ENCODE data around the gene CACNA2D2. TPM values are rescaled to one million over a fixed set of nuclear protein-coding genes. Genes with fewer than 3 reads are reported as not detected.

Gene CACNA2D2
- total RNA-seq, 2 experiments from 2014 or later, result 0.78 to 0.95 TPM

DNA sequence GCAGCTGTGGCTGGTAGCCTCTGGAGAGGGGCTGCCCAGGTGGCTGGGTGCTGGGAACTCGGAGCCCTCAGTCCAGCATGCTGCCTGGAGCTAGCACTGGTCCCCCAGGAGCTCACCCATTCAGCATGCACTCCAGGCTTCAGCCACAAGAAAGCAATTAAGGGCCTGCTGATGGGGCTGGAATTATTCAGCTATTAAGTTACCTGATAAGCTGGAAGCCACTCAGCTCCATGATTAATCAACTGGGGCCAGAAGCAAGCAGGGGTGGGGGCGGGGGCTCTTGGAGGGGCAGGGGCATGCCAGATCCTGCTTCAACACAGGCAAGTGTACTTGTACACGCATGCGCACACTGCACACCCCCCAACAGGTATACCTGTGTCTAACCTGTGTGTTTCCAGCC is 122.1 kb downstream of the CACNA2D2 start:
- no peaks in the 10 kb centered on the region for H3K9me3 Mint-ChIP-seq (ENCODE audit: insufficient read depth)
- ChIA-PET POLR2A (no interaction called here), CTCF (no interaction called here)
- no peak for DNase-seq
- no peaks in the 10 kb centered on the region for H3K4me1 Mint-ChIP-seq (ENCODE audit: low read depth)
- ATAC-seq, result no peak
- no peak overlapping the region for H3K27ac Mint-ChIP-seq
- H3K36me3 Mint-ChIP-seq (ENCODE audit: low read depth), result no peaks in the 10 kb centered on the region
- H3K27me3 Mint-ChIP-seq (ENCODE audit: low read depth), result no peaks in the 10 kb centered on the region
- no peak overlapping the region for H3K4me3 Mint-ChIP-seq

DNA sequence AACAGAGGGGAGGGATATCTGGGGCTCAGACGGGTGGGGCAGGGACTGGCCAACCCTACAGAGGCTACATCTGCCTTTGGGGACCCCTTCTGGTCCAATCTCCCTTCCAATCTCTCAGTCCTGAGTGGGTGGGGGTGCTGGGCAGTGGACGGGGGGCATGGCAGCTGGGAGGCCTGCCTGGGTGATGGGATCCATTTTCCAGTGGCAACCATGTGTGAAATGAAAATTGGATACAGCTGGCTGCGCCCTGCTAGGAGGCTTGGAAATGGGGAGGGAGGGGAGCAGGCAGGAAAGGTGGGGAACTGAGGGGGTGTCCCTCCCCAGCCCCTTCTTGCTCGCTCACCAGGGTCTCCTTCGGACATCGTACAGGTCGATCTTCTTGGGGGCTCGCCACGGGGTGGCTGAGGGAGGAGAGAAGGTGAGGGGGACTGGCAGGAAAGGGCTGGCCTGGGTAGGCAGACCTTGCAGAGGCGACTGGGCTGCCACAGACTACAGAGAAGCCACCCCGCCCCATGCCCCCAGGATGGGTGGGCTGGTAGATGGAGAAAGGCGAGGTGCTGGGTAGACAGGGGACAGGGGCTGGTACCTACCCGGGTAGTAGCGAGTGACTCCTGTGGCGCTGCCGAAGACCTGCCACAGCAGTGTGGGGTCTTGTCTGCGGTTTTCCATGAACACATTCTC is 122.9 kb downstream of the CACNA2D2 start:
- Mint-ChIP-seq H3K4me1 (ENCODE audit: low read depth) (no peaks in the 10 kb centered on the region), H3K9me3 (ENCODE audit: insufficient read depth) (no peaks in the 10 kb centered on the region), H3K27ac (no peak overlapping the region), H3K4me3 (no peak overlapping the region), H3K36me3 (ENCODE audit: low read depth) (no peaks in the 10 kb centered on the region), H3K27me3 (ENCODE audit: low read depth) (no peaks in the 10 kb centered on the region)
- CTCF ChIA-PET, result no interaction called here
- DNase-seq (no peak), ATAC-seq (no peak)
- POLR2A ChIA-PET, result interaction anchor here (0.7 kb wide), 1 partner anchor 8 kb away, joined by 4 read pairs; no protein-coding TSS in a partner anchor

DNA sequence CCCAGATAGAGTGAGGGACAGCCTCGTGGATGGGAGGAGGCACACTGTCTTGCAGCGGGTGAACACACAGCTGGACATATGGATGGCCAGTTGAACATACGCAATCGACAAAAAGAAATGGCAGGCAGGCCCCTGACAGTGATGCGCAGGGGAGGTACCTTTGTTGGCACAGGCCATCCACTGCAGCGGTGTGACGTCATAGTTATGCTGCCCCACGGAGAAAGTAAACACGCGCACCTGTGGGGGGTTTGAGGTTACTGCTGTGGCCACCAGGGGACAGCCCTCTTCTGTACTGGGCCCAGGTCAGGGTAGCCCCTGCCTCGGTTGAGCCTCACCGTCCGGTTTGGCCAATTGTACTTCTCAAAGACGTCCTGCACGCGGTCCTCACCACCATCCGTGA is 124.7 kb downstream of the CACNA2D2 start:
- ChIA-PET CTCF (no interaction called here), POLR2A (no interaction called here)
- H3K9me3 Mint-ChIP-seq (ENCODE audit: insufficient read depth), result no peaks in the 10 kb centered on the region
- no peaks in the 10 kb centered on the region for H3K27me3 Mint-ChIP-seq (ENCODE audit: low read depth)
- H3K4me3 Mint-ChIP-seq, result no peak overlapping the region
- H3K4me1 Mint-ChIP-seq (ENCODE audit: low read depth), result no peaks in the 10 kb centered on the region
- H3K27ac Mint-ChIP-seq, result no peak overlapping the region
- DNase-seq (no peak), ATAC-seq (no peak)
- no peaks in the 10 kb centered on the region for H3K36me3 Mint-ChIP-seq (ENCODE audit: low read depth)

DNA sequence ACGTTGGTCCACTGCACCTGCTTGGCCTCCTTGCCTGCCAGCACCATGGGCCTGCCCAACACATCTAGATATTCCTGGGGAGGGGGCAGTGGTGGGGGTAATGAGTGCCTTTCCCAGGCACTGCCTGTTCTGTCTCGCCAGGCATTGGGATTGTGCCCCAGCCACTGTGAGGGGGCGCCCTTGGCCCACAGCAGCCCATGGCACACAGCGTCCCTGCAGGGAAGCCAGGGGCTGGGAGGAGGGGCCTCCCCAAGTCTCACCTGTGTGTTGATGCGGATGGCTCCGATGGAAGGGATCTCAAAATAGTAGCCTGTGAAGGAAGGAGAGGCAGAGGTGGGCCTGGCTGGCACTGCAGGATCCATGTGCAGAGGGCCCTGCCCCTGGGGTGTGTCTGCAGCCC is 125.4 kb downstream of the CACNA2D2 start:
- H3K4me3 Mint-ChIP-seq, result no peak overlapping the region
- DNase-seq, result no peak
- ChIA-PET CTCF (no interaction called here), POLR2A (no interaction called here)
- ATAC-seq, result no peak
- no peaks in the 10 kb centered on the region for H3K36me3 Mint-ChIP-seq (ENCODE audit: low read depth)
- no peak overlapping the region for H3K27ac Mint-ChIP-seq
- H3K27me3 Mint-ChIP-seq (ENCODE audit: low read depth), result no peaks in the 10 kb centered on the region
- H3K4me1 Mint-ChIP-seq (ENCODE audit: low read depth), result no peaks in the 10 kb centered on the region
- H3K9me3 Mint-ChIP-seq (ENCODE audit: insufficient read depth), result no peaks in the 10 kb centered on the region

DNA sequence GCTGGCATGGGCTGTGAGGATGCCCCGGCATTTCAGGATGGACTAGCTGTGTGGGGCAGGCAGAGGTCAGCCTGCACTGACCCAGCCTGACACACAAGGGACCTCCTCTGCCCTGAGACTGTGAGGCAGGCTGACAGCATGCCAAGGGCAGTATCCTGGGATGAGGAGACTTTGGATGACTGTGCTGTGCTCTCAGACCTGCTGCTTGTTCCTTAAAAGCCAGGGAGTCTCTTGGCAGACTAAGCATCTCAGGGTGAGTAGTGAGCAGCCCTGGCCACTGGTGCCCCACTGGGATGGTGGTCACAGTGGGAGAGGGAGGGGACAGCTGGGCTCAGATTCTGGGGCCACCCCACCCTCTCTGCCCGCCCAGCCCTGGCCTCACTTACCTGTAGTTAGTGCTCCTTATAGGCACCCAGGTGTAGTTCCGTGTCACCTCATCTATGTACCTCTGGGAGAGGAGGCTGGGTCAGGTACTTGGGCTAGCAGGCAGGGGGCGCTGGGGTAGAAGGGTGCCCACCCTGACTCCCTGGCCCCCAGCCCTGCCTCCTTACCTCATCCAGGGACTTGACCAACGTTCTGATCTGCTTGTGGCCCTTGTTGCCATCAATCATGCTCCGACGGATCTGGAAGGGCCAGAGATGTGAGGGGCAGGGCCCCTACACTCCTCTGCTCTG is 128.0 kb downstream of the CACNA2D2 start:
- Mint-ChIP-seq H3K4me1 (ENCODE audit: low read depth) (no peaks in the 10 kb centered on the region), H3K36me3 (ENCODE audit: low read depth) (no peaks in the 10 kb centered on the region), H3K27me3 (ENCODE audit: low read depth) (no peaks in the 10 kb centered on the region), H3K9me3 (ENCODE audit: insufficient read depth) (no peaks in the 10 kb centered on the region), H3K27ac (no peak overlapping the region), H3K4me3 (no peak overlapping the region)
- POLR2A ChIA-PET, result interaction anchor here (1.1 to 1.3 kb wide), 2 partner anchors 10 to 18 kb away, joined by 3 read pairs; no protein-coding TSS in a partner anchor
- CTCF ChIA-PET, result no interaction called here
- no peak for DNase-seq
- ATAC-seq, result peak; percentile 30

DNA sequence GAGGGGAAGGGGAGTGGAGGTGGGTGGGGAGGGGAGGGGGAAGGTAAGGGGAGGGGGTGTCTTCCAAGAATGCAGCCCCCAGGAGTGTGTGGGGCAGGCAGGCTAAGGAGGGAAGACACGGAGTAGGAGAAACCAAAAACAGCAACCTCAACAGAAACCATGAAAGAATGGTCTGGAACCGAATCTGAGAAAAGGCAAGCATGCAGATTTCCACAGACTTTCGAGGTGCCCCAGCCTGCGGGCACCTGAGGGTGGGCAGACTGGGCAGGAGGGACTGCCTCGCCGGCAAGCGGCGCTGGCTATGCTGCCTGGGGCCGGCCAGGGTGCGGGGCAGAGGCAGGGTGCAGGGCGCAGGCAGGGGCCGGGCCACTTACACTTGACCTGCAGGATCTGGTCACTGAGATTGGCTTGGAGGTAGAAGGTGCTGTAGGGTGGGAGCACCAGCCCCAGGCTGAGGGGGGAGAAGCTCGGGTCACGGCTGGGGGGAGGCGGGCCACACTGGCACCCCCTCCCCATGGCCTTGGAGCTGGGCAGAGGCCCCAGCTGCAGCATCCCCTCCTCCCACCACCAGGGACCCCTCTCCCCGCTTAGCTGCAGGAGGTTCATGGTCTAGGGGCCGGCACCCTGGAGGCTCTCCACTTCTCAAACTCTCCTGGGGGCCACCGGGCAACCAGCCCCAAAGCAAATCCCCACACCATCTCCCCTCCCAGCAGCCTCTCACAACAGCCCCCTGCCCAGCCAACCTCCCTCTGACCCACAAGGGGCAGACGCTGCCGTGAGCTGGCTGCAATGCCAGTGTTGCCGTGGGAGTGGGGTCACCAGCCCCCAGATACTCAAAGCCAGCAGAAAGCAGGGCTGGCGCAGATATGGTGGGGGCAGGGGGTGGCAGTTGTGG is 128.8 kb downstream of the CACNA2D2 start:
- H3K4me3 Mint-ChIP-seq, result no peak overlapping the region
- no peak overlapping the region for H3K27ac Mint-ChIP-seq
- no peaks in the 10 kb centered on the region for H3K9me3 Mint-ChIP-seq (ENCODE audit: insufficient read depth)
- ATAC-seq (peak; percentile 7), DNase-seq (no peak)
- POLR2A ChIA-PET, result interaction anchor here (1.1 to 1.3 kb wide), 2 partner anchors 9 to 18 kb away, joined by 3 read pairs; no protein-coding TSS in a partner anchor
- H3K4me1 Mint-ChIP-seq (ENCODE audit: low read depth), result no peaks in the 10 kb centered on the region
- no peaks in the 10 kb centered on the region for H3K36me3 Mint-ChIP-seq (ENCODE audit: low read depth)
- no peaks in the 10 kb centered on the region for H3K27me3 Mint-ChIP-seq (ENCODE audit: low read depth)
- CTCF ChIA-PET, result no interaction called here

DNA sequence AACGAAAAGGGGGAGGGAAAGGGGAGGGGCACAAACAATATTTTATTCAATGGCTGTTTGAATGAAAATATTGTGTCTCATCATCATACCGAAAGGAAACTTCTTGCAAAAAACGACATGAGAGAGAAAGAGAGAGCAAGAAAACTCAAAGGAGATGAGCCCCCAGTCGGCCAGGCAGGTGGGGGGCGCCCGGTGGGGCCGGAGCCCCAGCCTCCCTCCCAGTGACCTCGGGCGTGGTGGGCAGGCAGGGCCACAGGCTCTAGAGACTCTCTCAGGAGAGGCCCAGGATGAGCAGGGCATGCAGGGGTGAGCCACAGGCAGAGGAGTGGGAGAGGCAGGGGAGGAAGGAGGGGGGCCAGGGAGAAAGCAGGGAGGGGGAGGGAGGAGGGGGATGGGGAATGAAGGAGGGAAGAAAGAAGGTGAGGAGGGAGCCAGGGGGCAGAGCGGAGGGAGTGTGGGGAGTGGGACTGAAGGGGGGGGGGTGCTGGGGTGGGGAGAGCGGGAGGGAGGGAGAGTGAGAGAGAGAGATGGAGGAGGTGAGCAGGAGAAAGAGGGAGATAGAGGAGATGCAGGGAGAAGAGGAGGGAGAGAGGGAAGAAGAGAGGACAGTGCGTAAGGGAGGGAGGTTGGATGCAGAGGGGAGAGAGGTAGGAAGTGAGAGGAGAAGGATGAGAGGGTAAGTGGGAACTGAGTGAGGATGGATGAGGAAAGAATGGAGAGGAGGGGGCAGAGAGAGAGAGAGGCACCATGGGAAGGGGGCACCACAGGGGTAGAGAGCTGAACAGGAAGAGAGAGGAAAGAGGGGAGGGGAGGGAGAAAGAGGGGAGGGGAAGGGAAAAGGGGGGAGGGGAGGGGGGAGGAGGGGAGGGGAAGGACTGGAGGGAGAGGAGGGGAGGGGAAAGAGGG is 130.0 kb downstream of the CACNA2D2 start:
- DNase-seq, result no peak
- H3K36me3 Mint-ChIP-seq (ENCODE audit: low read depth), result no peaks in the 10 kb centered on the region
- ChIA-PET POLR2A (no interaction called here), CTCF (no interaction called here)
- no peaks in the 10 kb centered on the region for H3K9me3 Mint-ChIP-seq (ENCODE audit: insufficient read depth)
- no peak overlapping the region for H3K27ac Mint-ChIP-seq
- no peaks in the 10 kb centered on the region for H3K27me3 Mint-ChIP-seq (ENCODE audit: low read depth)
- ATAC-seq, result no peak
- no peak overlapping the region for H3K4me3 Mint-ChIP-seq
- H3K4me1 Mint-ChIP-seq (ENCODE audit: low read depth), result no peaks in the 10 kb centered on the region

DNA sequence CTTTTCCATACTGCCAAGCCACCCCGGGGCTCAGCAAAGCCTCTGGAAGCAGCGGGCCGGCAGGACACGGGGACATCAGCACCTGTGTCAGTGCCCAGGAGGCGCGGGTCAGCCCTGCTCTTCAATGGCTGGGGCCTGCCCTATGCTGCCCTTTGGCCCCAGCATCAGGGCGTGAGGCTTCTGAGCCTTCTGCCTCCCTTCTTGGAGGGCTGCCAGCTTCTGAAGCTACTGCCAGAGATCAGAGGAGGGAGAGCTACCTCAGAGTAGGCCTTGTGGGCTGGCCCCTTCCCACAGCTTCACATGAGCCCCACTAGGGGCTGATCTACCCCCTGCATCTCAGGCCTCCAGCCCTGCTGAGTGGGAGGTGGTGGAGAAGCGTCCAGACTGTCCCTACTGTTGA is 131.1 kb downstream of the CACNA2D2 start:
- CTCF ChIA-PET, result no interaction called here
- Mint-ChIP-seq H3K9me3 (ENCODE audit: insufficient read depth) (no peaks in the 10 kb centered on the region), H3K4me1 (ENCODE audit: low read depth) (no peaks in the 10 kb centered on the region), H3K4me3 (no peak overlapping the region), H3K27ac (peak overlapping the region; percentile 57), H3K36me3 (ENCODE audit: low read depth) (no peaks in the 10 kb centered on the region), H3K27me3 (ENCODE audit: low read depth) (no peaks in the 10 kb centered on the region)
- POLR2A ChIA-PET, result interaction anchor here (0.5 kb wide), 1 partner anchor 8 kb away, joined by 4 read pairs; no protein-coding TSS in a partner anchor
- ATAC-seq (no peak), DNase-seq (no peak)

DNA sequence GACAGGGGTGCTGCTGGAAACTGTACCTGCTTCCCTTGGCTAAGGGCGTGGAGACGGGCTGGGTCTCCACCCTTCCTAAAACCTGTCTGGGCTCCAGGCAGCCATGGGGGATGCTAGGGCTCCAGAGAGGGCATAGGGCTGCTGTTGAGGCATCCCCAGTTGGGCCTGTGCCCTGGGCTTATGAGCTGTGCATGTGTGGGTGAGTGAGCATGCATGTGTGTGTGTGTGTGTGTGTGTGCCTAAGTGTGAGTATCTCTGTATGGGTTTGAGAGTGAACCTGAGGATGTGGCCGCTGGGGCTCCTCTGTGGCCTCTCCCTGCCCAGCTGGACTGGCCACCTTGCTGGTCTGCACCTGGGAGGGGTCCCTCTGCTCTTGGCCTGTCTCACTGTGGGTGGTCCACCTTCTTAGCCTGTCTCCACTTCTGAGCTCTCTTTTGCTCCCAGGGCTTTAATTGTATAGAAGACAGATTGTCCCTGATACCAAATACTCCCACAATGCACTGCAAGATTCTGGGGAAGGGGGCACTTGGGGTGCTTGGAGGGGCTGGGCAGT is 132.2 kb downstream of the CACNA2D2 start:
- Mint-ChIP-seq H3K36me3 (ENCODE audit: low read depth) (no peaks in the 10 kb centered on the region), H3K4me1 (ENCODE audit: low read depth) (no peaks in the 10 kb centered on the region), H3K4me3 (no peak overlapping the region), H3K27ac (no peak overlapping the region), H3K9me3 (ENCODE audit: insufficient read depth) (no peaks in the 10 kb centered on the region), H3K27me3 (ENCODE audit: low read depth) (no peaks in the 10 kb centered on the region)
- POLR2A ChIA-PET, result no interaction called here
- DNase-seq (no peak), ATAC-seq (no peak)
- CTCF ChIA-PET, result interaction anchor here (1.4 kb wide), 1 partner anchor 171 kb away, joined by 4 read pairs; no protein-coding TSS in a partner anchor

DNA sequence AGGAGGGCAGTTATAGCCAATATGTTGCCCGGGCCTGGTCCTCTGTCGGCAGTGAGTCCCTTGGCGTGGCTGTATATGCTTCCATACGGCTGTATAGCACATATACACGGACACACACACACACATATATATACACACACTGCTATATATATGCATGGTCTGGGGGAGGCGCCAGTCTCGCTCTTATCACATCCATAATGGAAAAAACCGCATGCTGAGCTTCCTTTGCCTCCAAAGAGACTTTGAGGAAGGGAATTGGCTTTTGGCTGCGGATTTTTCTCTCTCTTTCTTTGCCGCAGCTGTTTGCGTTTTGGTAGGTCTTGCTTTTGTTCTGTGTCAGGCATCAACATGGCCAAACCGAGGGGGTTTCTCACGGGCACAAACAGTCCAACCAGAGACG is 132.8 kb downstream of the CACNA2D2 start:
- no peaks in the 10 kb centered on the region for H3K9me3 Mint-ChIP-seq (ENCODE audit: insufficient read depth)
- no peaks in the 10 kb centered on the region for H3K36me3 Mint-ChIP-seq (ENCODE audit: low read depth)
- no peak overlapping the region for H3K27ac Mint-ChIP-seq
- ChIA-PET CTCF (interaction anchor here (1.4 kb wide), 1 partner anchor 172 kb away, joined by 4 read pairs; no protein-coding TSS in a partner anchor), POLR2A (no interaction called here)
- no peak overlapping the region for H3K4me3 Mint-ChIP-seq
- ATAC-seq (no peak), DNase-seq (no peak)
- peaks cover 4% of the 10 kb centered on the region for H3K4me1 Mint-ChIP-seq (ENCODE audit: low read depth)
- H3K27me3 Mint-ChIP-seq (ENCODE audit: low read depth), result no peaks in the 10 kb centered on the region

DNA sequence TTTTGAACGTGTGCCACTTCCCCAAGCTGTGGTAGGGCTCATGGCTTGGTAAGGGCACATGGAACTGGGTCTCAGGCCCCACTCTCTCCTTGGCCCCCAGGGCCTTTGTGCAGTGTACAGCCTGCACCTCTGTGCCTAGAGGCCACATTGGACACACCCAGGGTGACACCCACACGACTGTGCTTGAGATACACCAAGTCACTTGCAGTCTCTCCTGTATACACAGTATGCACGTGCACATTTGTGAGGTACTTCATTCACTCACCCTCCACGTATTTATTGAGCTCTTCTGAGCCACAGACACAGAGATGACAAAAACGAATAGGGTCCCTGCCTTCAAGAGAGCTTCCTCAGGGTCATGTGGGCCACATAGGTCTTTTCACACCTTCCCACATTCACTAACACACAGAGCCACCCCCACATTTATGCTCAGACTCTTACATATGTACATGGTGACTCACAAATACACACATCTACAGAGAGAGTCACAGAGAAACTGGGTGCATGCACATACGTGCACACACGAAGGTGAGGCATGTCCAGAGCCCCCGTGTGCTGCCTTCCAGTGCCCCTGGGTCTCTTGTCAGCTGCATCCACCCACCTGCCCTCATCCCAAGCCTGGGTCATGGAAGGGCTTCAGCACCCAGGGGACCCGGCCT is 134.3 kb downstream of the CACNA2D2 start:
- CTCF ChIA-PET, result no interaction called here
- Mint-ChIP-seq H3K27me3 (ENCODE audit: low read depth) (no peaks in the 10 kb centered on the region), H3K9me3 (ENCODE audit: insufficient read depth) (no peaks in the 10 kb centered on the region), H3K4me3 (no peak overlapping the region), H3K4me1 (ENCODE audit: low read depth) (peaks cover 14% of the 10 kb centered on the region), H3K27ac (no peak overlapping the region), H3K36me3 (ENCODE audit: low read depth) (no peaks in the 10 kb centered on the region)
- POLR2A ChIA-PET, result interaction anchor here (0.5 kb wide), 1 partner anchor 17 kb away, joined by 3 read pairs; no protein-coding TSS in a partner anchor
- ATAC-seq, result no peak
- no peak for DNase-seq
